Testis (tissue), 3 donors: ENCODE data around the gene AIG1. TPM values are rescaled to one million over a fixed set of nuclear protein-coding genes. Genes with fewer than 3 reads are reported as not detected.

Experiments
- DNase-seq: peaks from one replicate; pipeline ENCODE4 v3.0.0-alpha.2; 2019
- H3K27ac ChIP-seq, 2 donors: fragments of 200-600 bp; sonication (generic); one replicate each; pipeline ENCODE4 v1.5.1; 2019
- H3K27me3 ChIP-seq: fragments of 200-600 bp; sonication (generic); one replicate; pipeline ENCODE4 v1.5.1; 2019
- H3K36me3 ChIP-seq: fragments of 200-600 bp; sonication (generic); one replicate; pipeline ENCODE4 v1.5.1; 2017; ENCODE audit warnings: low read depth; ENCODE audit errors: missing control alignments
- H3K4me1 ChIP-seq: fragments of 200-600 bp; sonication (generic); one replicate; pipeline ENCODE4 v1.5.1; 2019
- H3K4me3 ChIP-seq, 2 donors: fragments of 200-600 bp; sonication (generic); one replicate each; pipeline ENCODE4 v1.5.1; 2017 to 2019
- H3K9me3 ChIP-seq: fragments of 200-600 bp; sonication (generic); one replicate; pipeline ENCODE4 v1.5.1; 2017
- POLR2A ChIP-seq: fragments of 450-650 bp; IDR thresholded peaks from one replicate; pipeline ENCODE4 v1.6.1; 2017; ENCODE audit warnings: antibody characterized with exemption, mild to moderate bottlenecking, moderate library complexity
- WGBS, 2 donors: methylation state at CpG; one replicate each; pipeline ENCODE4 v1.1.5; 2018; 5-methylcytosine and 5-hydroxymethylcytosine counted together
- intact Hi-C: fragments of 100-400 bp; cut with DNase I; formaldehyde crosslinking; loops from one replicate; pipeline ENCODE4 v1.15.1; 2023; ENCODE audit warnings: low total_unique reads
- polyA plus RNA-seq: library from polyadenylated mRNA; stranded (reverse); fragments of 350-450 nt; fragmentation: Illumina TruSeq; extraction: RNeasy Lipid Tissue Mini Kit (QIAGEN cat#74804); gene quantifications from one replicate; pipeline ENCODE4 v1.2.3, GENCODE V29; 2014; ENCODE audit warnings: low read depth, low replicate concordance; ENCODE audit not compliant: insufficient read depth
- total RNA-seq, 2 donors: library from RNA; depleted of rRNA; stranded (reverse); fragments of >200 nt; gene quantifications; one replicate each; pipeline ENCODE4 v1.2.3, GENCODE V29; 2016
- TF ChIP-seq, protein P1 (sequence below), 3 experiments: fragments of 450-650 bp in 2 of 3; fragments of 200-600 bp in 1 of 3; sonication (generic) in 1 of 3; IDR thresholded peaks; one replicate each; pipeline ENCODE4 v1.5.1; 2016 to 2019; ENCODE audit warnings: antibody characterized with exemption in 3 of 3, mild to moderate bottlenecking in 2 of 3, moderate library complexity in 1 of 3

The AIG1 gene
- total and polyA plus RNA-seq, 3 donors from 2014 or later, result 39.6 to 57.9 (median 50.7) TPM

GRCh38 chr6:143213859-143214376 is 153.2 kb downstream of the AIG1 start:
- no peaks in the 10 kb centered on the region for H3K36me3 ChIP-seq
- TF ChIP-seq POLR2A, result no peak
- TF ChIP-seq, protein P1, sequence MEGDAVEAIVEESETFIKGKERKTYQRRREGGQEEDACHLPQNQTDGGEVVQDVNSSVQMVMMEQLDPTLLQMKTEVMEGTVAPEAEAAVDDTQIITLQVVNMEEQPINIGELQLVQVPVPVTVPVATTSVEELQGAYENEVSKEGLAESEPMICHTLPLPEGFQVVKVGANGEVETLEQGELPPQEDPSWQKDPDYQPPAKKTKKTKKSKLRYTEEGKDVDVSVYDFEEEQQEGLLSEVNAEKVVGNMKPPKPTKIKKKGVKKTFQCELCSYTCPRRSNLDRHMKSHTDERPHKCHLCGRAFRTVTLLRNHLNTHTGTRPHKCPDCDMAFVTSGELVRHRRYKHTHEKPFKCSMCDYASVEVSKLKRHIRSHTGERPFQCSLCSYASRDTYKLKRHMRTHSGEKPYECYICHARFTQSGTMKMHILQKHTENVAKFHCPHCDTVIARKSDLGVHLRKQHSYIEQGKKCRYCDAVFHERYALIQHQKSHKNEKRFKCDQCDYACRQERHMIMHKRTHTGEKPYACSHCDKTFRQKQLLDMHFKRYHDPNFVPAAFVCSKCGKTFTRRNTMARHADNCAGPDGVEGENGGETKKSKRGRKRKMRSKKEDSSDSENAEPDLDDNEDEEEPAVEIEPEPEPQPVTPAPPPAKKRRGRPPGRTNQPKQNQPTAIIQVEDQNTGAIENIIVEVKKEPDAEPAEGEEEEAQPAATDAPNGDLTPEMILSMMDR (IDR thresholded peaks at IDR 0.05), result no peak
- H3K27ac ChIP-seq, result no peak overlapping the region
- intact Hi-C loops, result no loop called here
- H3K4me3 ChIP-seq, result no peak overlapping the region
- DNase-seq, result no peak
- 45 to 58% methylated on average over 3 of the region's 3 CpGs for WGBS, 2 donors
- no peaks in the 10 kb centered on the region for H3K27me3 ChIP-seq
- no peaks in the 10 kb centered on the region for H3K9me3 ChIP-seq
- H3K4me1 ChIP-seq, result no peaks in the 10 kb centered on the region

GRCh38 chr6:143215363-143215762 is 154.7 kb downstream of the AIG1 start:
- Histone ChIP-seq H3K9me3 (no peaks in the 10 kb centered on the region), H3K4me3 (no peak overlapping the region), H3K27me3 (no peaks in the 10 kb centered on the region), H3K4me1 (no peaks in the 10 kb centered on the region), H3K36me3 (no peaks in the 10 kb centered on the region), H3K27ac (no peak overlapping the region)
- WGBS, 2 donors, result 44 to 76% methylated on average over 2 of the region's 2 CpGs
- no peak for TF ChIP-seq POLR2A
- TF ChIP-seq, protein P1 (IDR thresholded peaks at IDR 0.05), result no peak
- intact Hi-C loops, result no loop called here
- DNase-seq, result no peak

DNA sequence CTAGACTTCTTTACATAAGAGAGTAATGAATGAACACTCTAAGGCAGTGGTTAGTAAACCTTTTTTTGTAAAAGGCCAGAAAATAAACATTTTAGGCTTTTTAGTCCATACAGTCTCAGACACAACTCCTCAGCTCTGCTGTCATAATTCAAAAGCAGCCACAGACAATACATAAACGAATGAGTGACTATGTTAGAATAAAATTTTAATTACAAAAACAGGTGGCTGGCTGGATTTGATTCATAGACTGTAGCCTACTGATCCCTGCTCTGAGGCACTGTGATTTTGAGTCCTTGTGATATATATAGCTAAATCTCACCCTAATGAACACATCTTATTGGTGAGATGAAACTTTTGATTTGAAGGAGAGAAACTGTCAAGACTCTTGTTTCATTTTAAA is 155.1 kb downstream of the AIG1 start:
- intact Hi-C loops, result no loop called here
- no peak overlapping the region for H3K4me3 ChIP-seq
- TF ChIP-seq, protein P1 (IDR thresholded peaks at IDR 0.05), result no peak
- TF ChIP-seq POLR2A, result no peak
- H3K4me1 ChIP-seq, result no peaks in the 10 kb centered on the region
- no peaks in the 10 kb centered on the region for H3K9me3 ChIP-seq
- H3K27ac ChIP-seq, result no peak overlapping the region
- no peak for DNase-seq
- no peaks in the 10 kb centered on the region for H3K36me3 ChIP-seq
- 48 to 53% methylated on average over 1 of the region's 1 CpG for WGBS, 2 donors
- no peaks in the 10 kb centered on the region for H3K27me3 ChIP-seq

- Histone ChIP-seq H3K27ac (no peak overlapping the region), H3K36me3 (no peaks in the 10 kb centered on the region), H3K4me1 (peaks cover 6% of the 10 kb centered on the region), H3K4me3 (no peak overlapping the region), H3K27me3 (no peaks in the 10 kb centered on the region), H3K9me3 (no peaks in the 10 kb centered on the region)
- intact Hi-C loops, result no loop called here
- no peak for DNase-seq
- TF ChIP-seq POLR2A, result no peak
- TF ChIP-seq, protein P1 (IDR thresholded peaks at IDR 0.05), result no peak
- WGBS, 2 donors, result 77 to 83% methylated on average over 5 of the region's 5 CpGs
Observed at GRCh38 chr6:143218233-143218632, 157.5 kb downstream of the AIG1 start.

DNA sequence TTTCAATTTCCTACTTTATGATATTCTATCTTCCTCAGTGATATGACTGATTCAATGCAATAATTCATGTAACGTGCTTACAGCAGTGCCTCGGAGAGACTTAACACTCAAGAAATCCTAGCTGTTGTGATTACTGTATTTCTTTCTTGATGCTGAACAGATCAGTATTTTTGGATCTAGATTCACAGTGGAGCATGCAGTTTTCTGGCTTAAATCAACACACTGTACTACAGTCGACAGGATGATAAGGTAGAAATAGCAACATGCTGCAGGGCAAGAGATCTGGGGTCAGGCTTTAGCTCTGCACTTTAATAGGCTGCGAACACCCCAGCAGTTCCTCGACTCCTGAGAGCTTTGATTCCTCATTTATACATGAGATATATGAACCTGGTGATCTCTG is 161.0 kb downstream of the AIG1 start:
- WGBS, 2 donors, result 36% methylated on average over 5 of the region's 5 CpGs
- H3K27me3 ChIP-seq, result no peaks in the 10 kb centered on the region
- no peaks in the 10 kb centered on the region for H3K36me3 ChIP-seq
- TF ChIP-seq, protein P1 (IDR thresholded peaks at IDR 0.05), result no peak
- DNase-seq, result no peak
- H3K4me1 ChIP-seq, result peaks cover 6% of the 10 kb centered on the region
- H3K9me3 ChIP-seq, result no peaks in the 10 kb centered on the region
- H3K4me3 ChIP-seq, result no peak overlapping the region
- intact Hi-C loops, result no loop called here
- peak overlapping the region in 1 of 2 donors; percentile 45 for H3K27ac ChIP-seq
